GM12873 (cell line): ENCODE data around the gene ITIH4.

Experiments
- TF ChIP-seq, protein P1 (sequence below): IDR thresholded peaks from 2 replicates; pipeline ENCODE4 v1.5.1; 2012; ENCODE audit warnings: low read depth, mild to moderate bottlenecking, moderate library complexity, low read length, control low read depth; ENCODE audit not compliant: insufficient read depth; ENCODE audit errors: missing control alignments

Gene ITIH4

DNA sequence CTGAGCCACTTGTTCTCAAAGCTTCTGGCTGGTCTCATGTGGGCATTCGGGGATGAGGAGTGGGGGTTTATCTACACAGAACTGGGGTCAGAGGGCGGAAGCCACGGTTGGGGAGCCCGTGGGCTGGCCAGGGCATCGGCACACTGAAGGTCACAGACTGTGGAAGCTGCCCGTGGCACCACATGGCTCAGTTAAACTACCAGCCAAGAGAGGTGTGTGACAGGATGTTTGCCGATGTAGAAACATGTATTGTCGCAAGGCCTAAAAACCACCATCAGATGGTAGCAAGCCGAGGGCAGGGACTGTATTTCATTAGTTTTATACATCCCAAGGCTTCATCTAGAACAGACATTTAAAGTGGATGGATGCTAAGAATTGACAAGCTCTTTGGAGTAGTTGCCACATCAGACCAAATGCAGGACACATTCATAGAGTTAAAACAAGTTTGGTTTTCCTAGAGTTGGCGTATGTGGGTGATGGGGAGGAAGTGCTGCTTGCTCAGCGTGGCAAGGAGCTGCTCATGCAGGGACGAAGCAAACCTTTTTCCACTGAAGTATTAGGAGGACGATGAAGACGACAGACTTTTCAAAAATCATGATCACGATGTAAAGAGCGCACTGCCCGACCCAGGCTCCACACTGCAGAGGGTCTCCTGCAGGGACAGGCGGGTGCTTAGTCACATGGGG lies 14.0 kb upstream of the ITIH4 start:
- TF ChIP-seq, protein P1, sequence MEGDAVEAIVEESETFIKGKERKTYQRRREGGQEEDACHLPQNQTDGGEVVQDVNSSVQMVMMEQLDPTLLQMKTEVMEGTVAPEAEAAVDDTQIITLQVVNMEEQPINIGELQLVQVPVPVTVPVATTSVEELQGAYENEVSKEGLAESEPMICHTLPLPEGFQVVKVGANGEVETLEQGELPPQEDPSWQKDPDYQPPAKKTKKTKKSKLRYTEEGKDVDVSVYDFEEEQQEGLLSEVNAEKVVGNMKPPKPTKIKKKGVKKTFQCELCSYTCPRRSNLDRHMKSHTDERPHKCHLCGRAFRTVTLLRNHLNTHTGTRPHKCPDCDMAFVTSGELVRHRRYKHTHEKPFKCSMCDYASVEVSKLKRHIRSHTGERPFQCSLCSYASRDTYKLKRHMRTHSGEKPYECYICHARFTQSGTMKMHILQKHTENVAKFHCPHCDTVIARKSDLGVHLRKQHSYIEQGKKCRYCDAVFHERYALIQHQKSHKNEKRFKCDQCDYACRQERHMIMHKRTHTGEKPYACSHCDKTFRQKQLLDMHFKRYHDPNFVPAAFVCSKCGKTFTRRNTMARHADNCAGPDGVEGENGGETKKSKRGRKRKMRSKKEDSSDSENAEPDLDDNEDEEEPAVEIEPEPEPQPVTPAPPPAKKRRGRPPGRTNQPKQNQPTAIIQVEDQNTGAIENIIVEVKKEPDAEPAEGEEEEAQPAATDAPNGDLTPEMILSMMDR, result no peak

DNA sequence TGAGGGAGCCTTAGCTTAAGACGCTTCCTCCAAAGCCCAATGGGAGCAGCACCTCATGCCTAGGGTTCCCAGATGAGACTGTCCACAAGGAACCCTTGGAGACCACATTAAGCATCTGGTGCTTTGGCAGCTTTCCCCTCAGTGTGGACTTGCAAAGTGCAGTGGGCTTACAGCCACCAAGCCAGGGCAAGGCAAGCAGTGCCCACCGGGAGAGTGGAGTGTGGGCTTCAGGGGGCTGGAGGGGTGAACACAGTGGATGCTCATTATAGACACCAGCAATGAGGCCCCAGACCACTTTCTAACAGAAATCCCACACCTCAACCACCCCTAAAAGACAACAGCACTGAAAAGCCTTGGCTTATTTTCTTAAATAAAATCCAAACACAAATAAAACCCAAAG lies 13.4 kb upstream of the ITIH4 start:
- TF ChIP-seq, protein P1, result no peak

DNA sequence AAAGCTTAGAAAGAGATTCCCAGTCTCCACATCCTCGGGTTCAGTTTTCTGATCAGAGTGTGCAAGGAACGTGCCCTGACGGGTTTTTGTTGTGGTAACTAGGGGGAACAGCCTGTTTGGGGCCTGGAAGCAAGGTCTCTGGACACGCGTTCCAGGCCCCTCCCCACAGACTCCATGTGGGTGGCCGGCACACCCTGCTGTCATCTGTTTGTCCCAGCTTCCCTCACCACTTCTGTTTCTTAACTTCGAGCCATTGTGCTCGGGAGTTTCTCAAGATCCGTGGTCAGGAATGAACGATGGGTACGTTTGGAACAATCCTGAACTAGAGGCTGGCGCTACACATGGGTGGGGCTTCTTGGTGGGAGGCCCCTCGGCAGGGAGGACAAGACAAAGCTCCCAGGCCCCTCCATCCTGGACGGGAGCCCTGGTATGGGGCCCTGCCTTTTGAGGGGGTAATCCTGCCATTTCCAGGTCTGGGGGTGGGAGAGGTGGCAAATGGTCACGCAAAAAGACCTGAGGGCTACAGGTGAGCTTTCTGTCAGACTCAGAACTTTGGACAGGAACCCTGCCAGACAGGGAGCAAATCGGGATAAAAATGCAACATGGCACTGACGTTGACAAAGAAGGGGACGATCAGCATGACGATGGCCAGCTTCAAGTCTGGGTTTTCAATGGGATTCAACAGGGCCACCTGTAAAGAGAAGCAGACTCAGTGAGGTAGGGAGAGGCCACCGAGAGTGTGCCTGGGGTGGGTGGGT lies 12.8 kb upstream of the ITIH4 start:
- TF ChIP-seq, protein P1, result no peak

DNA sequence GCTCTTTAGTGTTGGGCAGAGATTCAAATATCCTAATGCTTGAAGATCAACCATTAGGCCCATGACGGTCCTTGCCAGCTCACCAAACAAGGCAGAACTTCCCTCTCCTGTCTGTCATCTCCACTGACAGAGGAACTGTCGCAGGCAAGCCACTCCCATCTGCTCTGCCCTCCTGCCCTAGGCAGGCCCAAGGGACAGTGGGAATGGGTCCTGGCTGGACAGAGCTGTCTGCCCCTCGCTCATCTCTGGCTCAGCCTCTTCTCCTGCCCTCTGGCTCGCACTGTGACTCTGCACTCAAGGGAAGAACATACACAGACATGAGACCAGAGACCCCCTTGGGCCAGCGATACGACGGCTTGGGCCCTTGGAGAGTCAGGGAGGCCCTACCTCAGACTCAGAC lies 12.0 kb upstream of the ITIH4 start:
- TF ChIP-seq, protein P1, result no peak

DNA sequence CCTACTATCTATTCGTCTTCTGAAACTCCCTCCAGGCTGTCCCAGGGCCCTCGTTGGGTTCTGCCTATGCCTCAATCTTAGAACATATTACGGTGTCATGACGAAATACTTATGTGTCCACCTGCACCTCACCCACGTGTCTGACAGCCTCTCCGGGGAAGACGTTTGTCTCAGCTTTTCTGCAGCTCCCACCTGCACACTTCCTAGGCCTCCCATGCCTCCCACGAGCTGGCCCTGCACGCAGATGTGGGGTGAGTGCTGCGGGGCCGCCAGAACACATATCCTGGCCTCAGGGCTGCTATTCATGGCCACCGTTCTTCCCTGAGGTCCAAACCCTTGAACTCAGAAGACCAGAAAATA lies 11.5 kb upstream of the ITIH4 start:
- TF ChIP-seq, protein P1, result no peak

DNA sequence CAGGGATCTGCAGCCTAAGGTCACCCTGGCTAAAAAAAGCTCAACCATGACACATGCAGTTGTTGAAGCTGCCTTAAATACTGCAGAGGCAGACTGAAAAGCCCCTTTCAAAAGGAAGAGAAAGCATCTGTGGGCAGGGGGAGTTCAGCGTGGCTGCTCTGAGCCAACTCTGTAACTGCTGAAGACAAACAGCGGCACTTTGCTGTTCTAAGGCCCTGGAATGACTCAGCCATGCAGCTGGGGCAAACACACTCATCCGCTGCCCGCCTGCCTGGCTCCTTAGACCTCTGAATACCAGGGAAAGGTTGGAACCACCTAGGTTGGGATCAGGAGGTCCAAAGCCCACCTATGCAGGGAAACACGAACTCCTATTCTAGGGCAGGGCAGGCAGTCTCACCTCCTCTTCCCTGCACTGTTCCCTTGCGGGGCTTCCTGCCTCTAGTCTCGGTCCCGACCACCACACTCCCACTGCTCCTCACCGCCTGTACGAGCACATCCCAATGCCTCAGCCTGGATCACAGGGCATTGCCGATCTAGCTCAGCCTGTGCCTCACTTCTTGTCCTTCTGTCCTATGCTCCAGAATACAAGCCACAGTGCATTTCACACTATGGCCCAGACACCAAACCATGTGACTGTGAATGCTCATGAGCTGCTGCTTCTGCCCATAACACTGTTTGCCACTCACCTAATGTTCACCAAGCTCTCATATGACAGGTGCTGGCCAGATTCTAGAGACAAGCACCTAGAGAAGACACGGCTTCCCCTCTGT lies 10.9 kb upstream of the ITIH4 start:
- TF ChIP-seq, protein P1, result no peak

DNA sequence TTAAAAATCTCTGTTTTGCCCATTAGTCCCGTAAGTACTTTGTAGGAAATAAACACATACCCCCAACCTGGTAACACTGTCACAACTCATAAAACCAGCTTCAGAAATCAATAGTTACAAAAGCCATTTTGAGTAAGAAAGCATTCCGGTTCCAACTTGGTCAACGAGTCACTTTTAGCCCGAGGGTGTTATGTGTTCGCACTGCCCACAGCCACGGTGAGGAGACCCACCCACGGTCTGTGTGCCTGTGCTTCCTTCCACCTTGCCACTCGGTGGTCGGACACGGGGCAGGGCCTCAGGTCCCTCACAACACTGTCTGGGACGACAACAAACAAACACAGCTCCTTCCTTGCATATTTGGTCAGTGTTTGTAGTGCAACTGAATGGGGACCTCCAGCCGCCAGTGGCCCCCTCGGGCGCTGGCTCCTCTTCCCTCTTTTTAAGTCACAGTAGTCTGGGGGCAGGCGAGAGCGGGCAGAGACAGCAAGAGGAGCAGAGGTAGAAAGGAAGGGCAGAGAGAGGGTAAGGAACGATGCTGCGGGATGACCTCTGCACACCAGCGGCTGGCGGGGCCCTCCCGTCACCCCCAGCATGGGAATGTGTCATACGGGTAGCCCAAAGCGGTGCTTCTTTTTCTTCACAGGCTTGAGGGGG lies 9.5 kb upstream of the ITIH4 start:
- TF ChIP-seq, protein P1, result no peak
